Upper lobe of right lung (tissue), 1 donor: ENCODE measurements around the gene PACS1. TPM values are rescaled to one million over a fixed set of nuclear protein-coding genes. Genes with fewer than 3 reads are reported as not detected.
"Not testable (repeated sequence)": the region's sequence is repeated elsewhere in the genome, so short reads cannot be mapped to it uniquely, and the experiment has no call there.

Source experiments
- ATAC-seq: fragments of 200-7000 bp; cut with Tn5 transposase; one replicate; pipeline ENCODE4 v1.9.1; 2020; ENCODE audit warnings: mild to moderate bottlenecking, moderate library complexity
- DNase-seq: peaks from one replicate; pipeline ENCODE4 v3.0.0-alpha.2; 2020
- H3K27ac ChIP-seq: fragments of 200-600 bp; one replicate; pipeline ENCODE4 v1.8.0; 2022
- H3K27me3 ChIP-seq: fragments of 200-600 bp; one replicate; pipeline ENCODE4 v1.8.0; 2022; ENCODE audit warnings: mild to moderate bottlenecking
- H3K36me3 ChIP-seq: fragments of 200-600 bp; one replicate; pipeline ENCODE4 v1.8.0; 2022
- H3K4me1 ChIP-seq: fragments of 200-600 bp; one replicate; pipeline ENCODE4 v1.8.0; 2022
- H3K4me3 ChIP-seq: fragments of 200-600 bp; one replicate; pipeline ENCODE4 v1.8.0; 2022; ENCODE audit warnings: mild to moderate bottlenecking
- H3K9me3 ChIP-seq: fragments of 200-600 bp; one replicate; pipeline ENCODE4 v1.8.0; 2022
- CTCF ChIP-seq: fragments of 200-600 bp; IDR thresholded peaks from one replicate; pipeline ENCODE4 v1.8.0; 2022; ENCODE audit warnings: antibody characterized with exemption
- intact Hi-C: fragments of 100-400 bp; cut with DNase I; formaldehyde crosslinking; loops from one replicate; pipeline ENCODE4 v1.11.0; 2022
- total RNA-seq: library from RNA; stranded (reverse); fragmentation: NEBNext Ultra II Directional; extraction: Animal tissue kit (Norgen Biotek cat#: 25700); gene quantifications from one replicate; pipeline ENCODE4 v1.2.1, GENCODE V29; 2021
- donor health status: DM: no; HTN: yes; CAD: no; lungs with severe emphysema.

PACS1 gene
- total RNA-seq, 1 donor from 2014 or later: 55.9 TPM

- intact Hi-C loops: no loop called here
Observed at GRCh38 chr11:66089067-66089466, 19.0 kb downstream of the PACS1 start.

GRCh38 chr11:66090288-66090687, 20.2 kb downstream of the PACS1 start:
- Histone ChIP-seq H3K36me3 (no peaks in the 10 kb centered on the region), H3K27ac (no peak overlapping the region), H3K27me3 (no peaks in the 10 kb centered on the region), H3K9me3 (no peaks in the 10 kb centered on the region), H3K4me3 (no peak overlapping the region), H3K4me1 (no peaks in the 10 kb centered on the region)
- intact Hi-C loops: no loop called here
- no peak for ATAC-seq
- no peak for DNase-seq
- TF ChIP-seq CTCF: no peak

More at GRCh38 chr11:66089067-66089466, 19.0 kb downstream of the PACS1 start:
- Histone ChIP-seq H3K9me3 (no peaks in the 10 kb centered on the region), H3K27me3 (no peaks in the 10 kb centered on the region), H3K27ac (no peak overlapping the region), H3K36me3 (no peaks in the 10 kb centered on the region), H3K4me3 (no peak overlapping the region), H3K4me1 (peaks cover 8% of the 10 kb centered on the region)
- TF ChIP-seq CTCF: no peak
- no peak for DNase-seq
- no peak for ATAC-seq

- H3K4me1 ChIP-seq, DNase-seq, ATAC-seq, H3K27me3 ChIP-seq, H3K9me3 ChIP-seq, H3K36me3 ChIP-seq, H3K27ac ChIP-seq, H3K4me3 ChIP-seq, intact Hi-C loops: not testable (repeated sequence)
Observed at GRCh38 chr11:66092125-66092524, 22.1 kb downstream of the PACS1 start.

- H3K27me3 ChIP-seq, intact Hi-C loops, H3K4me3 ChIP-seq, ATAC-seq, H3K36me3 ChIP-seq, H3K9me3 ChIP-seq, H3K27ac ChIP-seq, DNase-seq: not testable (repeated sequence)
- H3K4me1 ChIP-seq: peaks cover 24% of the 10 kb centered on the region
Observed at GRCh38 chr11:66099746-66100145, 29.7 kb downstream of the PACS1 start.

- Histone ChIP-seq H3K4me3 (no peak overlapping the region), H3K27ac (peak overlapping the region; percentile 15), H3K9me3 (no peaks in the 10 kb centered on the region), H3K4me1 (peaks cover 24% of the 10 kb centered on the region), H3K36me3 (no peaks in the 10 kb centered on the region), H3K27me3 (no peaks in the 10 kb centered on the region)
- DNase-seq (peak; percentile 80), ATAC-seq (peak; percentile 93)
- intact Hi-C loops: no loop called here
- TF ChIP-seq CTCF: no peak
Observed at GRCh38 chr11:66100272-66101065, 30.4 kb downstream of the PACS1 start.

GRCh38 chr11:66101066-66101464, 31.0 kb downstream of the PACS1 start:
- no peaks in the 10 kb centered on the region for H3K27me3 ChIP-seq
- DNase-seq: no peak
- intact Hi-C loops: no loop called here
- TF ChIP-seq CTCF: no peak
- peak overlapping the region; percentile 15 for H3K27ac ChIP-seq
- ATAC-seq: no peak
- no peaks in the 10 kb centered on the region for H3K36me3 ChIP-seq
- H3K4me3 ChIP-seq: no peak overlapping the region
- H3K4me1 ChIP-seq: peaks cover 24% of the 10 kb centered on the region
- H3K9me3 ChIP-seq: no peaks in the 10 kb centered on the region
